DMS 273 (cell line): ENCODE measurements around the gene PGM2L1.
"Not testable (repeated sequence)": the region's sequence is repeated elsewhere in the genome, so short reads cannot be mapped to it uniquely, and the experiment has no call there.

Source experiments
- DNase-seq: peaks from one replicate; lab custom pipeline; 2025; ENCODE audit not compliant: unreplicated experiment; lab: John Stamatoyannopoulos, UW

PGM2L1 gene

DNA sequence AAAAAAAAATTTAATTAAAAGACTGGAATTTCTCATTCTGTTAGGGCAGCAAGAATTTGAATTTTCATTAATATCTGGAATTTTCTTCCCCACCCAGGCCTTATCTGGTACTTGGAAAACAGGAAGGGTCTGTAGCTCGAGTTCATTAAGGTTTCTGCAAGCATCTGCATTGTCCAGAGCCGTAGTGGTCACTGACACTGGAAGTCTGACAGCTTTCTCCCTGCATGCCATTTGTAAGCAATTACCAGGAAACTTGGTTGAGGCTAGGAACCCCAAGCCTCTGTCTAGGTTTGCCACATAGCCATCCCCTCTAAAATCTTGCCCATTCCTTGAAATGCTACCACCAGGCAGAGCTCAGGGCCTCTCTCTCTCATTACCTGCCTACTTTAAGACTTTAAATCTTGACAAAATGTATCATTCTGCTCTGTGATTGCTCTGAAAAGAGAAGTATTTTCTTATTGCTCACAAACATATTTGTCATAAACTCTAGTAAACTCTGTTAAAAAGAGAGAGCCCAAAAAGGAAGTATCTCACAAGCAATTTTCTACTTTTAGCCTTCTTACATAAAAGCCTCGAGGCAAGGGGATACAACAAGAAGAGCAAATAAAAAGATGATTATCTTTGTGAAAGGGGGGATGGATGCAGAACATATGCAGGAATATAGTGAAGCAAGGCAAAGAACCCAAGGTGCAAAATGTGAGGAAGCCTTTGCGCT is 5.5 kb upstream of the PGM2L1 start:
- DNase-seq = no peak

DNA sequence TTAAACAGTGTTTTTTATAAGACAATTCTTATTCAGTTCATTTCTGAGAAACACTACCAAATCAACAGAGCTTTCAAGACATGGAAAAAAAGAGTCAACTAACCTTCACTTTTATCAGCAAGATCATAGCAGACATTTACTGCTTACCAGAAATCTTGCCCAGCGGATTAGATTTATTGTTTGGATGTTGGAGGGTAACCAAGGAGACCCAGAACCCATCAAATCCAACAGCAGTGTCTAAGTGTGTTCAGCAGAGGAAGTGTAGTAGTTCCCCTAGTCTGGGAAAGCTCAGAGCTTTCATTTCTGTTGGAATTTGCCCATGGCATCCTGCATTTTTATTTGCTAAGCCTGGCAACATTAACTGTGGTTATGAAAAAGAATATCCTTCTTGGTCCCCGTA is 2.4 kb upstream of the PGM2L1 start:
- DNase-seq = no peak

DNA sequence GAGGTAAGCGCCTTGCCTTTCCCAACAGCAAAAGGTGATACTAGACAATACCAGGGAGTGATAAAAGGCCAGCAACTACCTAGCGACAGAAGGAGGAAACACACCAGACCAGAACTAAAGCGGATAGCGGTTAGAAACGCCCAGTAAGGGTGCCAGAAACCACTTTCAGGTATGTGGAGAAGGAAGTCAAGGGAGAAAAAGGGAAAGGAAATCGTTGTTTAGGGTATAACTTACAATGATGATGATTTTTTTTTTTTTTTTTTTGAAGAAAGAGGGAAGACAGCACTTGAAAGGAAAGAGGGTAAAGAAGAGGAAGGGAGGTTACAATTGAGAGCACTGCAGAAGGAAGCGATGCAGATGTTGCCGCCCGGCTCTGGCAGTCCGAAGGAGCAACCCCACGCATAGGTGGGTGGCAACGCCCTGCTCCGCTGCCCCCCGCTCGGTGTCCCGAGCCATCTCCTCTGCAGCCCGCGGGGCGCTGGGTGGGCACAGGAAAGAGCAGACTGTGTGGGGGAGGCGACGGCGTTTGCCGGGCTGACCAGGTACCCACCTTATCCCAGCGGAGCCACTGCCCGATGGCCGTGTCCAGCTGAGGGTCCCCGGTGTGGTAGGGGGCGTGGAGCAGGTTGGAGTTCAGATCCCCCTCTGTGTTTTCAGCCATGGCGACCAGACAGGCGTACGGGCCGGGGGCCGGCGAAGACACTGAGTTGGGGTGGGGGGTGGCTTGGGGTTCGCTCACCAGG is 561 bp downstream of the PGM2L1 start:
- peak; percentile 48 for DNase-seq

DNA sequence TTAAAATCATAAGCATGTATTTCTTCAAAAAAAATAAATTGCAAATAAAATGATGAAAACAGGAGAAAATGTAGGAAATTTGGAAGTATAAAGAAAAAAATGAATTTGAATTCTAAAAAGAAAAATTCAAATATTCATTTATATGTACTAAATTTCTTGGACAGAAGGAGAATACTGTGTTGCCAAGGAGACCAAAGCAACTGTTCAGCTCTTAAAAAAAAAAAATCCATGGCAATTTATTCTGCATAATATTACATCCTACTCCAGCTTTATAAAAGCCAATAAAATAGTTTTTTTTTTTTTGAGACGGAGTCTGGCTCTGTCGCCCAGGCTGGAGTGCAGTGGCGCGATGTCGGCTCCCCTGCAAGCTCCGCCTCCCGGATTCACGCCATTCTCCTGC is 6.0 kb downstream of the PGM2L1 start:
- DNase-seq = no peak

DNA sequence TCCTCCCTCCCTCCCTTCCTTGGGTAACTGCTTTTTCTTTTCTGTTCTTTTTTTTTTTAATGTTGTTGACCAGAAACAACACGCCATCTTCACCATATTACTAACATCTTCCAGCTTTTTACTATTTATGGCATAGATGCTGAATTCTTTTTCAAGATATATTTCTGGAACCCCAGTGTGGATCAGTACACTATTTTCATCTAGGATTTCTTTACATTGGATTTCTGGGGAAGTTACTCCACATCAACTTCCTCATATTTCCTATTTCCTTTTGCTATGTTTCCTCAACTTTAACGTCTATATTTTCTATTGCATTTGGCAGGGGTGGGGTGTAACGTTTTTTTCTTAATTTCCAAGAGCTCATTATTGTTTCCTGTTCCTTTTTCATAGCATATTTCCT is 7.0 kb downstream of the PGM2L1 start:
- DNase-seq = no peak

DNA sequence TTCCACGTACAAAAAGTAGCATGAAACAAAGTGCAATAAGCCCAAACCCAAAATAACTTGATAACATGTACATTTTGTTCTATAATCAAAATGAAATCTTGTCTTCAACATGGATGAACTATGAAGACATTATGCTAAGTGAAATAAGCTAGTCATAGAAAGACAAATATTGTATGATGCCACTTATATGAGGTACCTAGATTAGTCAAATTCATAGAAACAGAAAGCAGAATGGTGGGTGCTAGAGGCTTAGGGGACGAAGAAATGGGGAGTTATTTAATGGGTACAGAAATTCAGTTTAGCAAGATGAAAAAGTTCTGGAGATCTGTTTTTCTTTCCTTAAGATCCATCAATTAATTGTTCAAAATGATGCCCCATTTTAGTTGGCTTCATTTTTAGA is 7.5 kb downstream of the PGM2L1 start:
- no peak for DNase-seq

DNA sequence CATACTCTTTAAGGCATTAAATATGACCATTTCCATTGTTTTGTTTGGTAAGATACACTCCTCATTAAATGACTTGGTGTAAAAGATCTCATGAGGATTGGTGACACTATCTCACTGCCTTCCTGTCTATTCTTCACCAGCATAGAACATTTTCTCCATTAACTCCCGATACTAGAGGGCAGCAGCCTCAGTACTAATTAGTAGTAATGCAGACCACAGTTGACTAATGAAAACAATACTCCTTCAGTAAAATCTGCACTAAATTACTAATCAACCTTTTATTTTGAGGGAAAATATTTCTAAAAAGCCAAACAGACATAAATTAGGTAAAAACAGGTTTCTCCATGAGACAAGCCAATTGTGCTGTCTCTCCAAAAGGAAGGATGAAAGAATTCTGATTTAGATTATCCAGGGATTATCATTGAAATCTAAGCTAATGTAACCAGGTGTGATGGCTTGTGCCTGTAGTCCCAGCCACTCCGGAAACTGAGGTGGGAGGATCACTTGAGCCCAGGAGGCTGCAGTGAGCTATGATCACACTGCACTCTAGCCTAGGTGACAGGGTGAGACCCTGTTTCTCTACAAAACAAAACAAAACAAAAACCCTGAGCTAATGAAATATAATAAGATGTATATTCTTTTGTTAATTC is 9.4 kb downstream of the PGM2L1 start:
- DNase-seq = peak; percentile 71

DNA sequence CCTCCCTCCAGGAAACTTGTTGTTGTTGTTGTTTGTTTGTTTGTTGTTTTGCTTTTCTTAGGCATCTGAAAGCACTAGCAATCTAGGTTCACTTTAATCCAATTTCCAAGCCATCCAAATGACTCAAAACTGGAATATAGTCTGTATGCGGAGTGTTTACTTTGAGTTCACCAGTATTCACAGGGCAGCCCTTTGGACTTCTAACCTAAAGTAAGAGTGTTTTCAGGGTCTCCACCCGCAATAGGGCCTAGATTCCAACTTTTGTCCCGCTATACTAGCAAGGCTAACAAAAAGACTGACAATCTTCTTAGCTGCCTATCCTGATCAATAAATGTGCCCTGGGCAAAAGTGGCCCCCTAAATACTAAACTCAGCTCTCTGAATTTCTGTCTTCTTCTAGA is 13.6 kb downstream of the PGM2L1 start:
- no peak for DNase-seq

DNA sequence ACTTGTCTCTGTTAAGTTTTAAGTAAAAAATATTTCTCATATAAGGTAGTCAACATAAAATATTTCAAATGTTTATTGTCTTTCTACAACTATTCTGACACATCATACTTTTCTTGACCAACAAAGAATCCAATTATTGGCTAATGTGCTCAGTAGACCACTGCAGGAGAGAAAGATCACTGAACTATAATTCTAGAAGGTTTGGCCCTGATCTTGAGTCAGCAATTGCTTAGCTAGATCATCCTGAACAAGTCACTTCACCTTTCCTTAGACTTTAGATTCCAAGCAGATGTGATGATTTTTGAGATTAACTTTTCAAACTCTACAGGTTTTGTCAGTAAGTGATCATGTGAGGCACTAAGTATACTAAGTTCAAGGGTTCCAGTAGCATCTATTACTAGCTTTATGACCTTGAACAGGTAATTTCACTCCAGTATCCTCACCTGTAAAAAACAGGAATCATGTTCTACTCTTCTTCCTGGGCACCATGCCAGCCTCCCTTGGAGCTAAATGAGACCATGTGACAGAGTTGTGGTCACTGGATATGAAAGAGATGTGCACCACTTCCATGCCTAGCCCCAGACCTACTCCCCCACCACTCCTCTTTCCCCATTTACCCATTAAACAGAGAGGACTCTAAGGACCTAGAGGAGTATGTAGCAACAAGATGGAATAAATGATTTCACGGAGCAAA is 17.3 kb downstream of the PGM2L1 start:
- DNase-seq = peak; percentile 28

DNA sequence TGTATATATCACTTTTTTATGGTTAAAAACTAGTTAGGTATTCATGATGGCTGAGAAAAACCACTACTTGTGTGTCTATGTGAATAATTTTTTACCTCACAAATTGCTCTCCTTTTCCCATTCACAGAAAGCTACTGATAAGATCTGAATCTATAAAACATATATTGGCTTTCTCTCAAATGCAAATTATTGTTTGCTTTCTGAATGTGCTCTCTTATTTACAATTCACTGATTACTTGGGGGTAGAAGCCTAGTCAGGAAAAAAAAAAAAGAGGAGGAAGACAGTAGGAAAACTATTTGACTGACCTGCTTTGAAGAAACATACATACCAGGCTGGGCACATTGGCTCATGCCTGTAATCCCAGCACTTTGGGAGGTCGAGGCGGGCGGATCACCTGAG is 20.5 kb downstream of the PGM2L1 start:
- DNase-seq = no peak

DNA sequence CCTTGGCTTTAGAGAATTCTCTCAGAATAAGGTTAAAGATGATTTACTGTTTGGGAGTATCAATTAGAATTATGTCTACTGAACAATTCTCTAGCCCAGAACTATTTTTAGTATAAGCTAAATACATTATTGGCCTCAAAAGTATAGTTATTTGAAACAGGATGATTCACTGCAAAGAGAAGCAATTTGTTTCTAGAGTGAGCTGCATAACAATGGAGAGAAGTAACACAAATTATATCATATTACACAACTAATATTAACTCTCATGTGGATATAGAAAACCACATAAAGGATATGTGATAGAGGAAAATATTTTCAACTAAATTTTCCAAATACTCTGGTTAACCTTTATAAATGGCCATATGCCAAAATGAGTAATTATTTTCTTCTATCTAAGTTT is 24.9 kb downstream of the PGM2L1 start:
- no peak for DNase-seq

DNA sequence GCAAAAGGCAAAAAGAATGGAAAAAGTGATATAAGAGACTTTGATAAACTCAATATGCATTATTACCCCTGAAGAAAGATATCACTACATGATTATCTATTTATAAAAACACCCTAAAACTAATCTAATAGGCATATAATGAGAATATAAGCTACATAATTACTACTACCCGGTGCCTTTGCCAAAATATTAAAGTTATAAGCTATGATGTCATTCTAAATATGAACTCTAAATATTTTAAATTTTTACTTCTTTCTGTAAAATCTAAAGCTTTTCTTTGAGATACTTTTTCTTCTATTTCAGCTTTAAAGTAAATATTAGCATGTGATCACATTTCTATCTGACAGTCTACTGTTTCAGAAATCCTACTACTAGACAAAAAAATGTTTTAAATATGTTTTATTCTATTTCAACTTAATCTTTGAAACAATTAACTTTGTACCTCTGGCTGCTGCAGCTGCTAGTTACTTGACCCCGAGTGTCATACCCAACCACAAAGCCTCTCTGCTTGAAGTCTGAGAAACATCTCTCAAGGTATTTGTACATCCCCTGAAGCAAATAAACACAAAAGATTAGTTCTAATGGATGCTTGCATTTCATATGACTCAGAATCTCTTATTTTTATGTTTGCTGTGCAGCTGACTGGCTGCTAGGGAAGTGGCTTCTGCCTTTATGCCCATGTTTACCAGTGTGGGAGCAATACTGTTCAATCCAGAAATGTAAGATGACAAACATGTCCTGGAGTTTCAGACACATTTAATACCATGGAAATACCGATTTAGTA is 26.8 kb downstream of the PGM2L1 start:
- DNase-seq = no peak

DNA sequence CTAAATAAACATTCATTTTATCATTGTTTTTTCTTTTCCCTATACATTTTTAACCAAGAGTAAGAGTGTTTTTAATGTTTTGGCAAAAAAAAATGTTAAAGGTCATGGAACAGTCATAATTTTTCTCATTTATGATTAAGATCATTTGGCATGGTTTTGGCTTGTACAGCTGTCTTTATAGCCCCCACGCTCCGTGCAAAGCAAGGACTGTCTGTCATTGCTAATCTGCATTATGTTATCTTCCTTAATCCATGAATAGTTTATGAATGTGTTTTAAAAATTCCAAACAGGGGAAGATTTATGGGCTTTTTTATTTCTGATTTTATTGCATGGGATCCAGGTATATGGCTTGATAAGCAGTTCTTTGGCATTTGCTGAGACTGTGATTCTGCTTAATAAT is 28.1 kb downstream of the PGM2L1 start:
- no peak for DNase-seq

DNA sequence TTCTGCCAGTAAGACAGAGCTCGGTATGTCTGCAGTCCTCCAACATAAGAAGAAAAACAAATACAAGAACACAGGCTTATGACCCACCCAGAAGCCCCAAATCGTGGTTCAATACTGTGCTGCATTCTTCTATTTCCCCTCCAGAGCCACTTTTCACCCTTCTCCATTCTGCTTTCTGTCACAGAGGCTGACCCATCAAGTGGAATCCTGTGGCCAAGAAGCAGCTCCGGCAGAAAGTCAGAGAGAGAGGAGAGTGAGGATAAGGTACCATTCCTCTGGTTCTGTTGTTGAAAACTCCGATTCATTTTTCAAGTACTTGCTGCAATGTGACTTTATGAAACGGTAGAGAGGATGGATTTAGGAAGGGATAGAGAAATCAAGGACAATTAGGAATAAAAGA is 30.4 kb downstream of the PGM2L1 start:
- DNase-seq = no peak

DNA sequence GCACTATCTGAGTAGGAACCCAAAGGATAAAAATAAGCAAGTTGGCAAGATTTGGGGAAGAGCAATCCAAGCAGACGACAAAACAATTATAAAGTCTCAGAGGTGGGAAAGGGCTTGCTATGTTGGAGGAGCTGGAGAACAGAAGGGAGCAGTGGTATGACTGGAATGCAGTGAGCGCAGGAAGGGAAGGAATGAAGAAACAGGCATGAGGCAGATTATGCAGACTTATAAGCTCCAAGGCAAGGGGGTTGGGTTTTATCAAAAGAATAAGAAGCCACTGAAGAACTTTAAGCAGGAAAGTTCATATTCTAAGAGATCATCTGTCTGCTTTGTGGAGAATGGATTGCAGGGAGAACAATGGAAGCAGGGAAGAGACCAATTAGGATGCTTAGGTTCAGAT is 31.7 kb downstream of the PGM2L1 start:
- no peak for DNase-seq

DNA sequence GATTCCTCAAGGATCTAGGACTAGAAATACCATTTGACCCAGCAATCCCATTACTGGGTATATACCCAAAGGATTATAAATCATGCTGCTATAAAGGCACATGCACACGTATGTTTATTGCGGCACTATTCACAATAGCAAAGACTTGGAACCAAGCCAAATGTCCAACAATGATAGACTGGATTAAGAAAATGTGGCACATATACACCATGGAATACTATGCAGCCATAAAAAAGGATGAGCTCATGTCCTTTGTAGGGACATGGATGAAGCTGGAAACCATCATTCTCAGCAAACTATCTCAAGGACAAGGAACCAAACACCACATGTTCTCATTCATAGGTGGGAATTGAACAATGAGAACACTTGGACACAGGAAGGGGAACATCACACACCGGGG is 32.4 kb downstream of the PGM2L1 start:
- DNase-seq = not testable (repeated sequence)

DNA sequence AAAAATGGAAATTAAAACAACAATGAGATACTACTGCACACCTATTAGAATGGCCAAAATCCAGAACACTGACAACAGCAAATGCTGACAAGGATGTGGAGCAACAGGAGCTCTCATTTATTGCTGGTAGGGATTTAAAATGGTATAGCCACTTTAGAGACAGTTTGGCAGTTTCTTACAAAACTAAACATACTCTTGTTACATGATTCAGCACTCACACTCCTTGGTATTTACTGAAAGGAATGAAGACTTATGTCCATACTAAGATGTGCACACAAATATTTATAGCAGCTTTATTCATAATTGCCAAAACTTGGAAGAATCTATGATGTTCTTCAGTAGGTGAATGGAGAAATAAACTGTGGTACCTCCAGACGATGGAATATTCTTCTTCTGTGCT is 40.8 kb downstream of the PGM2L1 start:
- DNase-seq = no peak

DNA sequence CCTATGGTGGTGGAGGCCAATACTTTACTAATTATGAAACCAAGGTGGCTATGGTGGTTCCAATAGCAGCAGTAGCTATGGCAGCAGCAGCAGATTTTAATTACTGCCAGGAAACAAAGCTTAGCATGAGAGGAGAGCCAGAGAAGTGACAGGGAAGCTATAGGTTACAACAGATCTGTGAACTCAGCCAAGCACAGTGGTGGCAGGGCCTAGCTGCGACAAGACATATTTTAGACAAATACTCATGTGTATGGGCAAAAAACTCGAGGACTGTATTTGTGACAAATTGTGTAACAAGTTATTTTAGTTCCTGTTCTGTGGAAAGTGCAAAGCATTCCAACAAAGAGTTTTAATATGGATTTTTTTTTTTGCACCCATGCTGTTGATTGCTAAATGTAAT is 42.6 kb downstream of the PGM2L1 start:
- no peak for DNase-seq

DNA sequence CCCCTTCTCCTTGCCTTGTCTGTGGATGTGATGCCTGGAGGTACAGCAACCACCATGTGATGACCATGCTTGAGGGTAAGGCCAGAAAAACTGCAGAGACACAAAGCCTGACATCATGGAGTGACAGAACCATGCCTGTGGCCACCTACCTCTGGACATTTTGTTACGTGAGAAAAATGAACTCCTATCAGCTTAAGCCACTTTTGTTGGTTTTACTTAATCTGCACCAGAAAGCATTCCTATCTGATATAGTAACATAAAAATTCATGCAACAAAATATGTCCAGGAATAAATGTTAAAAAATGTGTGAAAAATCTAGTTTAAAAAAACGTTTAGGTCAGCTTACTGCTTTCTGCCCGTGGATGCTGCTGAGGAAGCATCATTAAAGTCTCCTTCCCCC is 44.2 kb downstream of the PGM2L1 start:
- no peak for DNase-seq

DNA sequence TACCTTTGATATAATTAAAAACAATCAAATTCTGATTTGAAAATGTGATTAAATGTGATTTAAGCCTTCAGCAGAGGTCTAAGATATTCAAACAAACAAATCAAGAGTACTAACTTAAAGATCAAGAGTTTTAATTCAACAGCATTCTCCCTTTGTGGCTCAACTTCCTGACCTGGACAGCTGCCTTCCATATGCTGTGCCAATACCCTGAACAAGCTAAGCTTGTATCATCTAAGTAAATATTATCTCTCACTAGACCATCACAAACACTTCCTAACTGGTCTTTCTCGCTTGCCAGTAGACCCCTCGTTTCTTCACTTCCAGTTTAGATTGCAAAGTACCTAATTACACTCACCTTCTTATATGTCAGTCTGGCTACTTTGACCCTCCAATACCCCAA is 50.9 kb downstream of the PGM2L1 start:
- DNase-seq = no peak

DNA sequence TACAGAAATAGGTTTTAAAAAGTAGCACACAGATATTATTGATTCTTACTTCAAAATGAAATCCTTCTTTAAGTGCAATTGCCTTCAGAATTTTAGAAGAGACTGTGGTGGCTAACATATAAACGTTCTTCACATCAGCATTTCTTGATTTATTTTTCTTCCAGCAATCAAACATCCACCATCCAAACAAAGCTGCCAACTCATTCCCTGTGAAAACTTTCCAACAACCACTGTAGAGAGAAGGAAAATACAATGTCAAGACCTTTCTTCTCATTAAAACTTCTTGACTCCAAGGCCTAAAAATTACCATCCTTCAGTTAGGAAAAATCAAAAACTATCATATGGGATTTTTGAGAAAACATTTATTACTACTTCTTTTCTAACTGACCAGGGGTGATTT is 52.8 kb downstream of the PGM2L1 start:
- no peak for DNase-seq
